Measurements from ENCODE around the gene MCRIP2.

DNA sequence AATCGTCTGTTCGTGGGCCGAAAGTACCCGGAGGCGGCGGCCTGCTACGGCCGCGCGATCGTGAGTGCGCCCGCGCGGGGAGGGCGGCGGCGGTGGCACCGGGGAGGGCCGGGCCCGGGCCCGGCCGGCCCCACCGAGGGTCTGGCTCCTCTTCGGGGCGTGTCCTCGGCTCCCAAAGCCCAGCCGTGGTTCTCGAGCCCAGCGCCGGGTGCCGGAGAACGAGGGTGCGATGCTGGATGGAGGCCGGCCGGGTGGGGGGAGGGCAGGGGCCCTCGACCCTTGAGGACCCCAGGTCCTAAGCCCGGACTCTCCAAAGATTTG, 39.0 kb downstream of the MCRIP2 start:
- TF ChIP-seq, protein P1, sequence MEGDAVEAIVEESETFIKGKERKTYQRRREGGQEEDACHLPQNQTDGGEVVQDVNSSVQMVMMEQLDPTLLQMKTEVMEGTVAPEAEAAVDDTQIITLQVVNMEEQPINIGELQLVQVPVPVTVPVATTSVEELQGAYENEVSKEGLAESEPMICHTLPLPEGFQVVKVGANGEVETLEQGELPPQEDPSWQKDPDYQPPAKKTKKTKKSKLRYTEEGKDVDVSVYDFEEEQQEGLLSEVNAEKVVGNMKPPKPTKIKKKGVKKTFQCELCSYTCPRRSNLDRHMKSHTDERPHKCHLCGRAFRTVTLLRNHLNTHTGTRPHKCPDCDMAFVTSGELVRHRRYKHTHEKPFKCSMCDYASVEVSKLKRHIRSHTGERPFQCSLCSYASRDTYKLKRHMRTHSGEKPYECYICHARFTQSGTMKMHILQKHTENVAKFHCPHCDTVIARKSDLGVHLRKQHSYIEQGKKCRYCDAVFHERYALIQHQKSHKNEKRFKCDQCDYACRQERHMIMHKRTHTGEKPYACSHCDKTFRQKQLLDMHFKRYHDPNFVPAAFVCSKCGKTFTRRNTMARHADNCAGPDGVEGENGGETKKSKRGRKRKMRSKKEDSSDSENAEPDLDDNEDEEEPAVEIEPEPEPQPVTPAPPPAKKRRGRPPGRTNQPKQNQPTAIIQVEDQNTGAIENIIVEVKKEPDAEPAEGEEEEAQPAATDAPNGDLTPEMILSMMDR (IDR thresholded peaks at IDR 0.05) = no peak
- TF ChIP-seq POLR2AphosphoS5 (IDR thresholded peaks at IDR 0.05; ENCODE audit: insufficient read depth in 1 of 2, low read depth in 1 of 2) (no peak), POLR2A (IDR thresholded peaks at IDR 0.05) (no peak)
